H9 (cell line): ENCODE results near the gene SP8. TPM values are rescaled to one million over a fixed set of nuclear protein-coding genes. Genes with fewer than 3 reads are reported as not detected.
"Not testable (repeated sequence)": the region's sequence is repeated elsewhere in the genome, so short reads cannot be mapped to it uniquely, and the experiment has no call there.

Experiments used
- DNase-seq: peaks from one replicate; pipeline ENCODE4 v3.0.0-alpha.2; 2017
- H2AFZ ChIP-seq: one replicate; pipeline ENCODE4 v1.6.1; 2013; ENCODE audit warnings: mild to moderate bottlenecking, low read length, control low read depth, moderate library complexity
- H2AK5ac ChIP-seq: 2 replicates; pipeline ENCODE4 v1.6.1; 2013; ENCODE audit warnings: low read length, control low read depth, mixed read lengths; ENCODE audit not compliant: insufficient read length
- H2BK120ac ChIP-seq: one replicate; pipeline ENCODE4 v1.6.1; 2013; ENCODE audit warnings: low read depth, mild to moderate bottlenecking, low read length, control low read depth, inconsistent platforms; ENCODE audit not compliant: poor library complexity, severe bottlenecking
- H2BK12ac ChIP-seq: 2 replicates; pipeline ENCODE4 v1.6.1; 2013; ENCODE audit warnings: low read length, control low read depth, mixed read lengths, low read depth; ENCODE audit not compliant: insufficient read length
- H2BK15ac ChIP-seq: 2 replicates; pipeline ENCODE4 v1.6.1; 2013; ENCODE audit warnings: low read depth, low read length, control low read depth
- H2BK20ac ChIP-seq: one replicate; pipeline ENCODE4 v1.6.1; 2013; ENCODE audit warnings: low read depth, mild to moderate bottlenecking, low read length, control low read depth, inconsistent platforms; ENCODE audit not compliant: poor library complexity, severe bottlenecking
- H2BK5ac ChIP-seq: 2 replicates; pipeline ENCODE4 v1.6.1; 2013; ENCODE audit warnings: low read length, control low read depth, mixed read lengths; ENCODE audit not compliant: insufficient read length
- H3K14ac ChIP-seq: 2 replicates; pipeline ENCODE4 v1.6.1; 2013; ENCODE audit warnings: low read length, control low read depth; ENCODE audit not compliant: insufficient read depth
- H3K18ac ChIP-seq: 2 replicates; pipeline ENCODE4 v1.6.1; 2013; ENCODE audit warnings: low read depth, mild to moderate bottlenecking, mixed read lengths, low read length, control low read depth; ENCODE audit not compliant: insufficient read length
- H3K23ac ChIP-seq: 2 replicates; pipeline ENCODE4 v1.6.1; 2013; ENCODE audit warnings: low read length, control low read depth, mixed read lengths, low read depth; ENCODE audit not compliant: insufficient read length
- H3K23me2 ChIP-seq: 2 replicates; pipeline ENCODE4 v1.6.1; 2013; ENCODE audit warnings: low read depth, mild to moderate bottlenecking, mixed read lengths, low read length, control low read depth; ENCODE audit not compliant: insufficient read length, poor library complexity, severe bottlenecking
- H3K27ac ChIP-seq: 2 replicates; pipeline ENCODE4 v1.5.1; 2013; ENCODE audit warnings: low read length, control low read depth, mixed read lengths, low read depth; ENCODE audit not compliant: insufficient read length
- H3K27me3 ChIP-seq: 2 replicates; pipeline ENCODE4 v1.6.1; 2013; ENCODE audit warnings: low read length, control low read depth, inconsistent platforms; ENCODE audit not compliant: insufficient read depth
- H3K4ac ChIP-seq: 2 replicates; pipeline ENCODE4 v1.6.1; 2013; ENCODE audit warnings: low read depth, mild to moderate bottlenecking, control low read depth, inconsistent platforms, low read length, moderate library complexity
- H3K4me1 ChIP-seq: 2 replicates; pipeline ENCODE4 v1.6.1; 2013; ENCODE audit warnings: low read length, control low read depth, inconsistent platforms; ENCODE audit not compliant: insufficient read depth
- H3K4me2 ChIP-seq: 2 replicates; pipeline ENCODE4 v1.6.1; 2013; ENCODE audit warnings: low read length, control low read depth, mixed read lengths; ENCODE audit not compliant: insufficient read length, insufficient read depth
- H3K56ac ChIP-seq: 2 replicates; pipeline ENCODE4 v1.6.1; 2013; ENCODE audit warnings: low read depth, mild to moderate bottlenecking, mixed read lengths, low read length, control low read depth; ENCODE audit not compliant: insufficient read length
- H3K79me1 ChIP-seq: 2 replicates; pipeline ENCODE4 v1.6.1; 2013; ENCODE audit warnings: low read depth, mild to moderate bottlenecking, moderate library complexity, low read length, control low read depth, inconsistent platforms; ENCODE audit not compliant: insufficient read depth, poor library complexity, severe bottlenecking
- H3K79me2 ChIP-seq: 2 replicates; pipeline ENCODE4 v1.6.1; 2013; ENCODE audit warnings: low read length, control low read depth, inconsistent platforms; ENCODE audit not compliant: insufficient read depth
- H3K9ac ChIP-seq: 2 replicates; pipeline ENCODE4 v1.6.1; 2013; ENCODE audit warnings: low read length, control low read depth, mixed read lengths; ENCODE audit not compliant: insufficient read length; ENCODE audit errors: extremely low read depth
- H3K9me3 ChIP-seq: one replicate; pipeline ENCODE4 v1.6.1; 2013; ENCODE audit warnings: low read depth, low read length, inconsistent platforms; ENCODE audit not compliant: control insufficient read depth
- H3T11ph ChIP-seq: one replicate; pipeline ENCODE4 v1.6.1; 2013; ENCODE audit warnings: mild to moderate bottlenecking, low read length, control low read depth, inconsistent platforms
- H4K20me1 ChIP-seq: one replicate; pipeline ENCODE4 v1.6.1; 2013; ENCODE audit not compliant: control insufficient read depth, insufficient read length, insufficient read depth
- H4K5ac ChIP-seq: 2 replicates; pipeline ENCODE4 v1.6.1; 2013; ENCODE audit warnings: low read depth, mild to moderate bottlenecking, mixed read lengths, low read length, control low read depth; ENCODE audit not compliant: insufficient read length
- H4K8ac ChIP-seq: replicated peaks from 2 replicates; pipeline ENCODE4 v1.6.1; 2013; ENCODE audit warnings: low read length, control low read depth, mixed read lengths, low read depth; ENCODE audit not compliant: insufficient read length
- H4K91ac ChIP-seq: 2 replicates; pipeline ENCODE4 v1.6.1; 2013; ENCODE audit warnings: low read depth, mild to moderate bottlenecking, moderate library complexity, mixed read lengths, low read length, control low read depth; ENCODE audit not compliant: insufficient read length
- H3K27ac Mint-ChIP-seq, 3 experiments: 2 replicates in 2 of 3; 3 replicates in 1 of 3; pipeline ENCODE4 v1.8.0; 2020 to 2021; ENCODE audit warnings: mixed read lengths in 3 of 3, mild to moderate bottlenecking in 1 of 3, moderate library complexity in 1 of 3
- H3K27me3 Mint-ChIP-seq: 2 replicates; pipeline ENCODE4 v1.8.0; 2021; ENCODE audit warnings: low read depth, mild to moderate bottlenecking, moderate library complexity, mixed read lengths
- H3K36me3 Mint-ChIP-seq, 3 experiments: 2 replicates in 2 of 3; 3 replicates in 1 of 3; pipeline ENCODE4 v1.8.0; 2020 to 2021; ENCODE audit warnings: low read depth in 3 of 3, mixed read lengths in 3 of 3; ENCODE audit not compliant: insufficient read depth in 1 of 3
- H3K4me1 Mint-ChIP-seq, 2 experiments: 2 replicates each; pipeline ENCODE4 v1.8.0; 2020; ENCODE audit warnings: mixed read lengths in 2 of 2
- H3K4me3 Mint-ChIP-seq, 2 experiments: 2 replicates in 1 of 2; 3 replicates in 1 of 2; pipeline ENCODE4 v1.8.0; 2020 to 2021; ENCODE audit warnings: mild to moderate bottlenecking in 2 of 2, mixed read lengths in 2 of 2, moderate library complexity in 1 of 2
- H3K9me3 Mint-ChIP-seq, 2 experiments: 2 replicates in 1 of 2; 3 replicates in 1 of 2; pipeline ENCODE4 v1.8.0; 2020; ENCODE audit warnings: mild to moderate bottlenecking in 2 of 2, mixed read lengths in 2 of 2, moderate library complexity in 1 of 2
- WGBS: extraction: QIAGEN DNeasy Blood & Tissue Kit; methylation state at CpG from one replicate; pipeline ENCODE4 v1.1.7; 2013; ENCODE audit warnings: missing lambda C conversion rate, low lambda C conversion rate, mixed read lengths; ENCODE audit not compliant: insufficient read length; ENCODE audit errors: extremely low coverage; 5-methylcytosine and 5-hydroxymethylcytosine counted together
- long read RNA-seq: library from polyadenylated mRNA; unstranded; transcript quantifications from one replicate; pipeline ENCODE4 v2.0.0, GENCODE V29; 2020
- total RNA-seq: library from RNA; stranded (reverse); gene quantifications from 2 replicates; pipeline ENCODE4 v1.2.1, GENCODE V29; 2021
- TF ChIP-seq, protein P1 (sequence below): fragments of 200-600 bp; sonication (generic); conservative IDR thresholded peaks from 3 replicates; pipeline ENCODE4 v1.8.0; 2021; ENCODE audit warnings: antibody characterized with exemption, mild to moderate bottlenecking

SP8 gene
- 3.5 TPM in 2 replicates for total RNA-seq
- long read RNA-seq, partial matches to known transcripts, result 0 of 3 reads
- long read RNA-seq, other reads (novel, unspliced or antisense), result 2 of 3 reads

DNA sequence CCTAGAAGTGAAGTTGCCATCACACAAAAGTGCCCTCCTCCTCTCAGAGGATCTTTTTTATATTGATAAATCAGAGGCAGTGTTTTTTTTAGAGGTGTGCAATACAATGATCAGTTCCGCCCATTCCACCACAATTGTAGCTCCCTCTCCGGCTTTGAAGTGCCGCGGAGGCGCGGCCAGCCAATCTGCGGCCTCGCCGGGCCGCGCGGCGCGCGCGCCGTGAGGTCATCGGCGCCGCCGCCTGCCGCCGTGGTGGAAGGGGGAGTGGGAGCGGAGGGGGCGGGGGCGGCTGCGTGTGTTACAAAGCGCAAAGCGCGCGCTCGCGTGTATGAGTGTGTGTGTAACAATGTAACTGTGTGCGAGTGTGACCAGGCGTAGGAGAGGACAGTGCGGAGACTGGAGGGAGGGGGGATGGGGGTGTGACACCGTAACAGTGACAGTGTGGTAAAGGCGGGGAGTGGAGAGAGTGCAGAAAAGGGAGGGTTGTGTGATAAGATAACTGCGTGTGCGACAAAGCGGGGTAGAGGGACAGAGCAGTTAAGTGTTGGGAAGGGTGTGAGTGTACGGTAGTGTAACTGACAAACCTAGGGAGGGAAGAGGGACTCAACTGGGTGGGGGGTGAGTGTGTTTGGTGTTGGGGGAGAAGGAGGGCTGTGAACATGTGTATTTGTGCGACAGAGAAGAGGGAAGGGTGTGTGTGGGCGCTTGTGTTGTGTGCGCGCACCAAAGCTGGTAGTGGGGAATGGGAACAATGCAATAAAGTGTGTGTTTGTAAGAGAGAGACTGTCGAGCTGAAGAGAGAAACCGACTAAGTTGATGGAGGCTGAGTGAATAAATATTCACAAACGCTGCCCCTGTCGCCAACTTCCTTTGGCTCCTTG, at the start of gene SP8:
TSS of gene SP8 (minus strand) at position 108 of the 881 bp plus-strand sequence. CDS start at position 20, 88 bp downstream.
- H3K9me3 ChIP-seq, result no peaks in the 10 kb centered on the region
- peak; percentile 84 for DNase-seq
- H3K4ac ChIP-seq, result no peak within 1 kb of the TSS
- H2BK5ac ChIP-seq, result no peak within 1 kb of the TSS
- H2BK120ac ChIP-seq, result no peak within 1 kb of the TSS
- H4K8ac ChIP-seq, result no peak within 1 kb of the TSS
- H3K56ac ChIP-seq, result no peak within 1 kb of the TSS
- H3K4me2 ChIP-seq, result peak within 1 kb of the TSS; percentile 96
- TF ChIP-seq, protein P1, sequence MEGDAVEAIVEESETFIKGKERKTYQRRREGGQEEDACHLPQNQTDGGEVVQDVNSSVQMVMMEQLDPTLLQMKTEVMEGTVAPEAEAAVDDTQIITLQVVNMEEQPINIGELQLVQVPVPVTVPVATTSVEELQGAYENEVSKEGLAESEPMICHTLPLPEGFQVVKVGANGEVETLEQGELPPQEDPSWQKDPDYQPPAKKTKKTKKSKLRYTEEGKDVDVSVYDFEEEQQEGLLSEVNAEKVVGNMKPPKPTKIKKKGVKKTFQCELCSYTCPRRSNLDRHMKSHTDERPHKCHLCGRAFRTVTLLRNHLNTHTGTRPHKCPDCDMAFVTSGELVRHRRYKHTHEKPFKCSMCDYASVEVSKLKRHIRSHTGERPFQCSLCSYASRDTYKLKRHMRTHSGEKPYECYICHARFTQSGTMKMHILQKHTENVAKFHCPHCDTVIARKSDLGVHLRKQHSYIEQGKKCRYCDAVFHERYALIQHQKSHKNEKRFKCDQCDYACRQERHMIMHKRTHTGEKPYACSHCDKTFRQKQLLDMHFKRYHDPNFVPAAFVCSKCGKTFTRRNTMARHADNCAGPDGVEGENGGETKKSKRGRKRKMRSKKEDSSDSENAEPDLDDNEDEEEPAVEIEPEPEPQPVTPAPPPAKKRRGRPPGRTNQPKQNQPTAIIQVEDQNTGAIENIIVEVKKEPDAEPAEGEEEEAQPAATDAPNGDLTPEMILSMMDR, result no peak
- no peak within 1 kb of the TSS for H2BK20ac ChIP-seq
- H2AK5ac ChIP-seq, result no peak within 1 kb of the TSS
- peaks cover 5% of the 10 kb centered on the region for H3K4me1 ChIP-seq
- no peak within 1 kb of the TSS for H3T11ph ChIP-seq
- no peaks in the 10 kb centered on the region for H3K79me1 ChIP-seq
- H3K27me3 ChIP-seq, result peaks cover 18% of the 10 kb centered on the region; the same call in 1 of the 2 replicates
- H3K27ac ChIP-seq, result no peak within 1 kb of the TSS
- no peak within 1 kb of the TSS; the same call in 1 of the 2 replicates for H3K14ac ChIP-seq
- no peak within 1 kb of the TSS for H4K91ac ChIP-seq
- Mint-ChIP-seq H3K36me3 (no peaks in the 10 kb centered on the region), H3K27ac (peak within 1 kb of the TSS; percentile 30 to 86 (median 62); a peak in 5 of 7 replicates), H3K4me3 (peak within 1 kb of the TSS; percentile 84 to 92), H3K9me3 (peaks cover 0 to 4% of the 10 kb centered on the region in 2 experiments; a peak in 2 of 5 replicates), H3K27me3 (peaks cover 71% of the 10 kb centered on the region), H3K4me1 (peaks cover 62 to 64% of the 10 kb centered on the region in 2 experiments)
- H3K18ac ChIP-seq, result peak within 1 kb of the TSS; percentile 29
- no CpG with 5 or more reads among the region's 50 CpGs for WGBS
- no peak within 1 kb of the TSS for H2BK15ac ChIP-seq
- H3K23me2 ChIP-seq, result peaks cover 44% of the 10 kb centered on the region
- no peak within 1 kb of the TSS for H3K23ac ChIP-seq
- no peak within 1 kb of the TSS for H4K5ac ChIP-seq
- H2BK12ac ChIP-seq, result no peak within 1 kb of the TSS
- peak within 1 kb of the TSS; percentile 54 for H3K9ac ChIP-seq
- no peak within 1 kb of the TSS for H2AFZ ChIP-seq
- H3K79me2 ChIP-seq, result no peaks in the 10 kb centered on the region
- no peaks in the 10 kb centered on the region for H4K20me1 ChIP-seq

DNA sequence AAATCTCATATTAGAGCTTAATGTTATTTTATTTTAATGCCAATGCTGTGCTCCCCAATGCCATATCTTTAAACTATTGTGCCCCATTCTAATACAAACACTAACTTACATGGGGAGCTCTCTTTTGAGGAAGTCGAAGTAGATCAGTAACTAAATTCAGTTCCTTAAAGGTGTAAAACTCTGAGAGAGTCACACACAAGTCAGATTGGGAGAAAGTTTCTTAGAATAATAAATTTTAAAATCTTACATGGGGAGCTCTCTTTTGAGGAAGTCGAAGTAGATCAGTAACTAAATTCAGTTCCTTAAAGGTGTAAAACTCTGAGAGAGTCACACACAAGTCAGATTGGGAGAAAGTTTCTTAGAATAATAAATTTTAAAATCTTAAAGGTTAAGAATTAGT, 49.7 kb upstream of the SP8 start:
- not testable (repeated sequence) for H2BK15ac ChIP-seq, H4K8ac ChIP-seq, H3K14ac ChIP-seq, H3K27me3 ChIP-seq, H3K56ac ChIP-seq, H3K4ac ChIP-seq, H2BK12ac ChIP-seq, H3K9ac ChIP-seq, H3K4me3 Mint-ChIP-seq, H4K5ac ChIP-seq, H3K23ac ChIP-seq, H2AFZ ChIP-seq, H3K79me1 ChIP-seq, H2AK5ac ChIP-seq, H3K18ac ChIP-seq, H3K27me3 Mint-ChIP-seq, H2BK20ac ChIP-seq, H3K23me2 ChIP-seq, H4K20me1 ChIP-seq, H4K91ac ChIP-seq, H3K27ac ChIP-seq, H3K9me3 Mint-ChIP-seq, H3K36me3 Mint-ChIP-seq, H3T11ph ChIP-seq, H3K9me3 ChIP-seq, H2BK5ac ChIP-seq, H2BK120ac ChIP-seq, DNase-seq, H3K79me2 ChIP-seq, H3K27ac Mint-ChIP-seq, H3K4me1 ChIP-seq
- H3K4me2 ChIP-seq, result peak overlapping the region; percentile 28
- WGBS, result no CpG with 5 or more reads among the region's 2 CpGs
- H3K4me1 Mint-ChIP-seq, result peaks cover 15 to 27% of the 10 kb centered on the region in 2 experiments
